Panc1 (cell line): Measurements from ENCODE around the gene TRH. TPM values are rescaled to one million over a fixed set of nuclear protein-coding genes. Genes with fewer than 3 reads are reported as not detected.
A peak's percentile ranks its signal among the peaks of the same experiment; 100 is the strongest.

Experiments
- ATAC-seq: fragments of 200-7000 bp; cut with Tn5 transposase; 2 replicates; pipeline ENCODE4 v1.9.1; 2020; ENCODE audit warnings: mild to moderate bottlenecking, moderate library complexity
- BruUV-seq: library from RNA; stranded (reverse); fragments of 400-500 nt; replicated peaks from 2 replicates; lab custom pipeline; 2021; lab: Mats Ljungman, UMichigan
- CTCF ChIA-PET: fragments of 300-600 bp; sonication (Branson Sonifier 250); formaldehyde crosslinking; loops from one replicate; lab custom pipeline; 2022; ENCODE audit warnings: antibody characterized with exemption; lab: Charles Lee
- POLR2A ChIA-PET: fragments of 300-600 bp; sonication (Branson Sonifier 250); formaldehyde crosslinking; loops from one replicate; lab custom pipeline; 2022; ENCODE audit warnings: antibody characterized with exemption; lab: Charles Lee
- DNase-seq: peaks from one replicate; pipeline ENCODE4 v3.0.0-alpha.2; 2010; ENCODE audit warnings: low read depth, low spot score
- H3K27ac ChIP-seq: 2 replicates; pipeline ENCODE4 v1.5.1; 2011; ENCODE audit warnings: mild to moderate bottlenecking, low read length, inconsistent platforms
- H3K27me3 ChIP-seq: fragments of 200-500 bp; sonication (Bioruptor generic); 2 replicates; pipeline ENCODE4 v1.6.0; 2014; ENCODE audit warnings: low read length, inconsistent platforms; ENCODE audit not compliant: control insufficient read depth, insufficient read depth
- H3K36me3 ChIP-seq: fragments of 200-500 bp; sonication (Bioruptor generic); 2 replicates; pipeline ENCODE4 v1.5.1; 2014; ENCODE audit warnings: inconsistent platforms, mild to moderate bottlenecking, low read length, moderate library complexity; ENCODE audit not compliant: control insufficient read depth, insufficient read depth
- H3K4me1 ChIP-seq: 2 replicates; pipeline ENCODE4 v1.5.1; 2011; ENCODE audit warnings: inconsistent platforms, mild to moderate bottlenecking, low read length, moderate library complexity; ENCODE audit not compliant: control insufficient read depth, insufficient read depth
- H3K4me3 ChIP-seq, 2 experiments: 2 replicates each; pipeline ENCODE4 v1.5.1; 2011 to 2012; ENCODE audit warnings: low read depth in 2 of 2, low read length in 2 of 2, mild to moderate bottlenecking in 2 of 2, inconsistent platforms in 1 of 2, moderate library complexity in 1 of 2
- H3K9me3 ChIP-seq: fragments of 200-500 bp; sonication (Bioruptor generic); 2 replicates; pipeline ENCODE4 v1.5.1; 2014; ENCODE audit warnings: low read depth, mild to moderate bottlenecking, inconsistent platforms, low read length, moderate library complexity; ENCODE audit not compliant: control insufficient read depth, insufficient read depth
- POLR2AphosphoS5 ChIP-seq: IDR thresholded peaks from 2 replicates; pipeline ENCODE4 v1.6.1; 2012; ENCODE audit warnings: mild to moderate bottlenecking, low read depth, low read length, moderate library complexity
- REST ChIP-seq, 2 experiments: IDR thresholded peaks; 2 replicates each; pipeline ENCODE4 v1.6.1; 2011 to 2012; ENCODE audit warnings: low read depth in 2 of 2, control low read depth in 1 of 2, low read length in 1 of 2, mild to moderate bottlenecking in 1 of 2, moderate library complexity in 1 of 2; ENCODE audit not compliant: insufficient read depth in 1 of 2
- SIN3A ChIP-seq: IDR thresholded peaks from 2 replicates; pipeline ENCODE4 v1.6.1; 2012; ENCODE audit warnings: low read depth, mild to moderate bottlenecking, low read length, moderate library complexity, borderline replicate concordance; ENCODE audit not compliant: insufficient read depth
- TCF7L2 ChIP-seq: IDR thresholded peaks from 2 replicates; pipeline ENCODE4 v1.6.1; 2011; ENCODE audit warnings: mild to moderate bottlenecking, low read depth, low read length, inconsistent platforms
- in situ Hi-C: cut with HindIII; loops from 2 replicates; pipeline ENCODE4 v1.10.0; 2016; ENCODE audit warnings: low sequenced_read_pairs, low pct_unique_long_range_greater_than_20kb
- intact Hi-C: fragments of 100-400 bp; cut with micrococcal nuclease; formaldehyde crosslinking; loops from one replicate; pipeline ENCODE4 v1.10.0; 2022; ENCODE audit not compliant: unreplicated experiment
- total RNA-seq: library from RNA; stranded (reverse); gene quantifications from one replicate; pipeline ENCODE4 v1.2.1, GENCODE V29; 2021; ENCODE audit not compliant: unreplicated experiment
- TF ChIP-seq, protein P1 (sequence below): fragments of 450-650 bp; IDR thresholded peaks from 2 replicates; pipeline ENCODE4 v1.5.1; 2017; ENCODE audit warnings: mild to moderate bottlenecking

The TRH gene
- total RNA-seq, 1 experiment from 2014 or later, result not detected

- in situ Hi-C loops, result no loop called here
- intact Hi-C loops, result no loop called here
- Histone ChIP-seq H3K9me3 (no peaks in the 10 kb centered on the region), H3K4me3 (no peak overlapping the region), H3K36me3 (no peaks in the 10 kb centered on the region), H3K4me1 (no peaks in the 10 kb centered on the region), H3K27ac (no peak overlapping the region), H3K27me3 (no peaks in the 10 kb centered on the region; the same call in 1 of the 2 replicates)
- ChIA-PET CTCF (interaction anchor here (0.6 kb wide), 1 partner anchor 24 kb away, joined by 6 read pairs; no protein-coding TSS in a partner anchor), POLR2A (no interaction called here)
- no peak for TF ChIP-seq SIN3A
- TF ChIP-seq, protein P1, sequence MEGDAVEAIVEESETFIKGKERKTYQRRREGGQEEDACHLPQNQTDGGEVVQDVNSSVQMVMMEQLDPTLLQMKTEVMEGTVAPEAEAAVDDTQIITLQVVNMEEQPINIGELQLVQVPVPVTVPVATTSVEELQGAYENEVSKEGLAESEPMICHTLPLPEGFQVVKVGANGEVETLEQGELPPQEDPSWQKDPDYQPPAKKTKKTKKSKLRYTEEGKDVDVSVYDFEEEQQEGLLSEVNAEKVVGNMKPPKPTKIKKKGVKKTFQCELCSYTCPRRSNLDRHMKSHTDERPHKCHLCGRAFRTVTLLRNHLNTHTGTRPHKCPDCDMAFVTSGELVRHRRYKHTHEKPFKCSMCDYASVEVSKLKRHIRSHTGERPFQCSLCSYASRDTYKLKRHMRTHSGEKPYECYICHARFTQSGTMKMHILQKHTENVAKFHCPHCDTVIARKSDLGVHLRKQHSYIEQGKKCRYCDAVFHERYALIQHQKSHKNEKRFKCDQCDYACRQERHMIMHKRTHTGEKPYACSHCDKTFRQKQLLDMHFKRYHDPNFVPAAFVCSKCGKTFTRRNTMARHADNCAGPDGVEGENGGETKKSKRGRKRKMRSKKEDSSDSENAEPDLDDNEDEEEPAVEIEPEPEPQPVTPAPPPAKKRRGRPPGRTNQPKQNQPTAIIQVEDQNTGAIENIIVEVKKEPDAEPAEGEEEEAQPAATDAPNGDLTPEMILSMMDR, result no peak
- no peak for TF ChIP-seq TCF7L2
- no TSS peak for BruUV-seq
- DNase-seq, result no peak
- no peak for ATAC-seq
Measured at GRCh38 chr3:129983561-129983960, 9.0 kb downstream of the TRH start.

DNA sequence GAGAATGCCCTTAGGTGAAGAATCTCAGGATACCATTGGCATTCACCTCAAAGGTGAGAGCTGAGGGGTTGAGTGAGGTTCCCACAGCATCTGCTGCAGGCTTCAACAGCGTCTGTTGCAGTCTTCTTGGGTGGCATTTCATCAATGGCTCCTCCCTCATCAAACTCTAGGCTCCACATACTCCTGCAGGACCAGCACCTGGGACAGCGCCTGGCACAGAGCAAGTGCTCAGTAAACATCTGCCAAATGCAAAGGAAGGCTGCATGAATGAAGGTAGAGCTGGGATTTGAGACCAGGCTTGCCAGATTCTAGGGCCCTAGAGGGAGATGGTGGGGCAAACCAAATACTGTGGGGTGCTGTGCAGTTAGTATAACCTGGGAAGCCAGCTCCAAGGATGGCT is 9.6 kb downstream of the TRH start:
- intact Hi-C loops (no loop called here), in situ Hi-C loops (no loop called here)
- Histone ChIP-seq H3K4me3 (no peak overlapping the region), H3K9me3 (no peaks in the 10 kb centered on the region), H3K4me1 (no peaks in the 10 kb centered on the region), H3K27me3 (no peaks in the 10 kb centered on the region; the same call in 1 of the 2 replicates), H3K27ac (no peak overlapping the region), H3K36me3 (no peaks in the 10 kb centered on the region)
- BruUV-seq, result no TSS peak
- ChIA-PET POLR2A (no interaction called here), CTCF (interaction anchor here (0.6 kb wide), 2 partner anchors 11 to 52 kb away, joined by 3 to 5 read pairs; no protein-coding TSS in a partner anchor)
- DNase-seq (no peak), ATAC-seq (no peak)
- TF ChIP-seq, protein P1, result no peak
- peak; percentile 86 to 88 for TF ChIP-seq REST (IDR thresholded peaks at IDR 0.05; ENCODE audit: insufficient read depth in 1 of 2, low read depth in 2 of 2, low read length in 1 of 2)

DNA sequence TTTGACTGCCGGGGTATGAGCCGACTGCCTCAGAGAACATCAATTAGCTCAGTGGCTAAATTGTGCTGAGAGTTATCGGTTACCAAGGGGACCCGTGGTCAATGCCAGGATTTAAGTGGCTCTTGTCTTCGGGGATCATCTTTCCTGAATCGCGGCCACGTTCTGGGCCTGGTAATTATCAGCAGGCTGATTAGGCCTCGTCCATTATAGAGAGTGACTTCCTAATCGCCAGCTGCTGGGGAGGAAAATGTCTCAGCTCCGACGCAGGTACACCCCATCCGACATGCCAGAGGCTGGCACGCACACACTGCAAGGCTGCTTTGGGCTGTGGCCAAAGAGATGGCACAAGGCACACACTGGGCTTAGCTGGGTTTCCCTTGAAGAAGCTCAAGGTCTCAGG is 10.6 kb downstream of the TRH start:
- ATAC-seq (no peak), DNase-seq (no peak)
- CTCF ChIA-PET, result no interaction called here
- Histone ChIP-seq H3K27ac (no peak overlapping the region), H3K27me3 (no peaks in the 10 kb centered on the region; the same call in 1 of the 2 replicates), H3K9me3 (no peaks in the 10 kb centered on the region), H3K36me3 (no peaks in the 10 kb centered on the region), H3K4me3 (no peak overlapping the region), H3K4me1 (no peaks in the 10 kb centered on the region)
- POLR2A ChIA-PET, result no interaction called here
- intact Hi-C loops (no loop called here), in situ Hi-C loops (no loop called here)
- TF ChIP-seq TCF7L2, result no peak
- TF ChIP-seq SIN3A, result no peak
- TF ChIP-seq, protein P1, result no peak
- no peak for TF ChIP-seq POLR2AphosphoS5
- TF ChIP-seq REST (IDR thresholded peaks at IDR 0.05; ENCODE audit: insufficient read depth in 1 of 2, low read depth in 2 of 2, low read length in 1 of 2), result no peak
- BruUV-seq, result no TSS peak
